GM19238 (cell line): Measurements from ENCODE around the gene ALKBH5.
A peak's percentile ranks its signal among the peaks of the same experiment; 100 is the strongest.

Experiments
- DNase-seq: peaks from one replicate; pipeline ENCODE4 v3.0.0; 2011; ENCODE audit warnings: low spot score; ENCODE audit not compliant: insufficient read length

The ALKBH5 gene

DNA sequence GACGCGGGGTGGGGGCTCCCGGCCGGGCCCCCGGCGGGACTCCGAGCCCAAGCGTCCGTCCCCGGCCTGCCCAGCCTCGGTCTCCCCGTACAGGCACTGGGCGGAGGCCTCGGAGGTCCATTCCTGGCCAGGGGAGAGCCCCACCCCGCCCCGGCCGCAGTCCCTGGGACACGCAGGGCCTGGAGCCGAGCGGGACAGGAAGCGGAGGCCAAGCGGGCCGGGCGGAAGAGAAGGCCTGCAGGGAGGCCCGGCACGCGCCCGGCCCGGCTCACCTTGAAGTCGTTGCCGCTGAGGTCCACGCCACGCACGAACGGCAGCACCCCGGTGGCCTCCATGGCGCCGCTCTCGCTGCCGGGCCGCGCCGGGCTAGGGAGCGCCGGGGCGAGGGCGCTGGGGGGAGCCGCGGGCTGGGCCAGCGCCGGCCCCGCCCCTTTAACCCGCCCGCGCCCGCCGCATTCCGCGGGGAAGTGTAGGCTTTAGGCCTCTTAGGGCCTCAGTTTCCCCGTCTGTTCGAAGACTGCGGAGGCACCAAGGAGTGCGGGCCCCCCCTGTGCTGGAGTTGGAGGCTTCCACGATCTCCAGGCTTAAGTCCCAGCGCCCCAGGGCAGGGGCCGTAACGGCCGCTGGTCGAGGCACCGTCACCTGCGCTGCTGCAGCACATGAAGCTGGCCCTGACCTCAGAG lies 74.9 kb downstream of the ALKBH5 start, which contains the start of gene FLII:
TSS of gene FLII (minus strand) at position 383 of the 683 bp plus-strand sequence. CDS start at position 335, 48 bp downstream.
- DNase-seq = peak; percentile 70
